ENCODE results near the gene SYNGAP1. TPM values are rescaled to one million over a fixed set of nuclear protein-coding genes. Genes with fewer than 3 reads are reported as not detected.

SYNGAP1 gene
- total RNA-seq, 1 experiment from 2014 or later: 18.3 TPM

DNA sequence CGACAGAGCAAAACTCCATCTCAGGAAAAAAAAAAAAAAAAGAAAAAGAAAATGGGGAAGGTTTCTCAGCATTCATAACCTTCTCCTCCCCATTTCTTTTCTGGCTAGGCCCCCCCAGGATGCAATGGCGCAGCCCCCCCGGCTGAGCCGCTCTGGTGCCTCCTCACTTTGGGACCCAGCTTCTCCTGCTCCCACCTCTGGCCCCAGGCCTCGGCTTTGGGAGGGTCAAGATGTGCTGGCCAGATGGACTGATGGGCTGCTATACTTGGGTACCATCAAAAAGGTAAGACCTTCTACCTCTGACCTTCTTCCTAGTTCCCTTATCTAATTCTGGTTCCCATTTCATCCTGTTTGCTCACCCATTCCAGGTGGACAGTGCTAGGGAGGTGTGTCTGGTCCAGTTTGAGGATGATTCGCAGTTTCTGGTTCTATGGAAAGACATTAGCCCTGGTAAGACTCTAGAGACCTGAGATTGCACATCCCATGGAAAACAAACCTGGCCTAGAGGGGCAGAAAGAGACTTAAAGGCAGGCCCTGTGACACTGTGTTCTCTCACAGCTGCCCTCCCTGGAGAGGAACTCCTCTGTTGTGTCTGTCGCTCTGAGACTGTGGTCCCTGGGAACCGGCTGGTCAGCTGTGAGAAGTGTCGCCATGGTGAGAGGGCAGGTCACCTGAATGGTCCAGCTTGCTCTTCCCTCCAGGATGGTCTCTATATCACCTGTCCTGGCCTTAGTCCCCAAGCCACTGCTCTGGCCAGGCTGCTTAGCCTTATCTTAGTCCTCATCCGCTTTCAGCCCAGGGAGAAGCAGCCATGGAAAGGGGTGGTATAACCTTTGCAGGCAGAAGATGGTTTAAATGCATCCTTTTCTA lies 7.5 kb upstream of the SYNGAP1 start:
- Histone ChIP-seq H3K27me3 (replicated peaks; ENCODE audit: control insufficient read depth, insufficient read depth, low read length) (no peaks in the 10 kb centered on the region), H3K9me3 (no peaks in the 10 kb centered on the region), H3K4me3 (ENCODE audit: low read depth, low read length) (no peak overlapping the region), H3K36me3 (ENCODE audit: control insufficient read depth, insufficient read depth, low read length) (peaks cover 4% of the 10 kb centered on the region), H3K4me1 (peaks cover 25% of the 10 kb centered on the region)
- Mint-ChIP-seq H3K4me1 (ENCODE audit: low read depth, unreplicated experiment) (peaks cover 13% of the 10 kb centered on the region), H3K27ac (ENCODE audit: unreplicated experiment) (peak overlapping the region; percentile 99), H3K9me3 (ENCODE audit: unreplicated experiment) (no peaks in the 10 kb centered on the region), H3K36me3 (ENCODE audit: insufficient read depth, unreplicated experiment) (peaks cover 68% of the 10 kb centered on the region), H3K27me3 (ENCODE audit: insufficient read depth, unreplicated experiment) (no peaks in the 10 kb centered on the region), H3K4me3 (ENCODE audit: unreplicated experiment) (peak overlapping the region; percentile 96)
- no peak for DNase-seq
- ChIA-PET CTCF (no interaction called here), POLR2A (interaction anchor here (0.6 kb wide), 1 partner anchor 94 kb away, joined by 4 read pairs; no protein-coding TSS in a partner anchor)
- intact Hi-C loops (cut with micrococcal nuclease; ENCODE audit: unreplicated experiment): no loop called here
- TF ChIP-seq, protein P1, sequence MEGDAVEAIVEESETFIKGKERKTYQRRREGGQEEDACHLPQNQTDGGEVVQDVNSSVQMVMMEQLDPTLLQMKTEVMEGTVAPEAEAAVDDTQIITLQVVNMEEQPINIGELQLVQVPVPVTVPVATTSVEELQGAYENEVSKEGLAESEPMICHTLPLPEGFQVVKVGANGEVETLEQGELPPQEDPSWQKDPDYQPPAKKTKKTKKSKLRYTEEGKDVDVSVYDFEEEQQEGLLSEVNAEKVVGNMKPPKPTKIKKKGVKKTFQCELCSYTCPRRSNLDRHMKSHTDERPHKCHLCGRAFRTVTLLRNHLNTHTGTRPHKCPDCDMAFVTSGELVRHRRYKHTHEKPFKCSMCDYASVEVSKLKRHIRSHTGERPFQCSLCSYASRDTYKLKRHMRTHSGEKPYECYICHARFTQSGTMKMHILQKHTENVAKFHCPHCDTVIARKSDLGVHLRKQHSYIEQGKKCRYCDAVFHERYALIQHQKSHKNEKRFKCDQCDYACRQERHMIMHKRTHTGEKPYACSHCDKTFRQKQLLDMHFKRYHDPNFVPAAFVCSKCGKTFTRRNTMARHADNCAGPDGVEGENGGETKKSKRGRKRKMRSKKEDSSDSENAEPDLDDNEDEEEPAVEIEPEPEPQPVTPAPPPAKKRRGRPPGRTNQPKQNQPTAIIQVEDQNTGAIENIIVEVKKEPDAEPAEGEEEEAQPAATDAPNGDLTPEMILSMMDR (IDR thresholded peaks at IDR 0.05; ENCODE audit: insufficient read depth in 1 of 2, low read depth in 1 of 2, low read length in 1 of 2, severe bottlenecking in 1 of 2, unreplicated experiment in 1 of 2): no peak
- BruUV-seq (replicated peaks): no TSS peak

DNA sequence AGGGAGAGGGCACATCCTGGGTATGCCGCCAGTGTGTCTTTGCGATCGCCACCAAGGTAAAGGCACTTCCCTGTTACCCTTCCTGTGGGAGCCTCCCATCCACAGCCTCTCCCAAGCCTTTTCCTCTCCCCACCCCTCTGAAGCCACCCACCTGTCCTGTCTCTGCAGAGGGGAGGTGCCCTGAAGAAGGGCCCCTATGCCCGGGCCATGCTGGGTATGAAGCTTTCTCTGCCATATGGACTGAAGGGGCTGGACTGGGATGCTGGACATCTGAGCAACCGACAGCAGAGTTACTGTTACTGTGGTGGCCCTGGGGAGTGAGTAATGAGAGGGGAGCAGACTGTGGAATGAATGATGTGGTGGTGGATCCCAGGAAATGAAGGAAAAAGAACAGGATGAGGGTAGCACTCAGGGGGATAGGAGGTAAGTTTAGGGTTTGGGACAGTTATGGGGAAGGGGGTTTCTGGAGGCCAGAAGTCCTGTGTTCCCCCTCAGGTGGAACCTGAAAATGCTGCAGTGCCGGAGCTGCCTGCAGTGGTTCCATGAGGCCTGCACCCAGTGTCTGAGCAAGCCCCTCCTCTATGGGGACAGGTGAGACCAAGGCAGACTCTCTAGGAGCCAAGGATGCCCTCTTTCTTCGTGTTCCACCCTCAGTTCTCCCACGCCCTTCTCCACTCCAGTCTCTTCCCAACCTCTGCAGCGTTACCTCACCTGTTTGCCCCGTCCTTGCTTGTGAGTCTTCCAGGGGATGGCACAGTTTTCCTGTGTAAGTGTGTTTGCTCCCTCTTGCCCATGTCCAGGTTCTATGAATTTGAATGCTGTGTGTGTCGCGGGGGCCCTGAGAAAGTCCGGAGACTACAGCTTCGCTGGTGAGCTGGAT lies 6.4 kb upstream of the SYNGAP1 start:
- H3K4me1 Mint-ChIP-seq (ENCODE audit: low read depth, unreplicated experiment): peaks cover 15% of the 10 kb centered on the region
- no peaks in the 10 kb centered on the region for H3K9me3 ChIP-seq
- no peaks in the 10 kb centered on the region for H3K27me3 ChIP-seq (replicated peaks; ENCODE audit: control insufficient read depth, insufficient read depth, low read length)
- POLR2A ChIA-PET: interaction anchor here (0.6 kb wide), 1 partner anchor 95 kb away, joined by 4 read pairs; no protein-coding TSS in a partner anchor
- DNase-seq: no peak
- H3K4me1 ChIP-seq: peaks cover 20% of the 10 kb centered on the region
- no peak overlapping the region for H3K4me3 Mint-ChIP-seq (ENCODE audit: unreplicated experiment)
- intact Hi-C loops (cut with micrococcal nuclease; ENCODE audit: unreplicated experiment): no loop called here
- CTCF ChIA-PET: no interaction called here
- peaks cover 4% of the 10 kb centered on the region for H3K36me3 ChIP-seq (ENCODE audit: control insufficient read depth, insufficient read depth, low read length)
- H3K4me3 ChIP-seq (ENCODE audit: low read depth, low read length): no peak overlapping the region
- H3K27me3 Mint-ChIP-seq (ENCODE audit: insufficient read depth, unreplicated experiment): no peaks in the 10 kb centered on the region
- H3K36me3 Mint-ChIP-seq (ENCODE audit: insufficient read depth, unreplicated experiment): peaks cover 70% of the 10 kb centered on the region
- BruUV-seq (replicated peaks): no TSS peak
- H3K9me3 Mint-ChIP-seq (ENCODE audit: unreplicated experiment): no peaks in the 10 kb centered on the region
- TF ChIP-seq, protein P1 (IDR thresholded peaks at IDR 0.05; ENCODE audit: insufficient read depth in 1 of 2, low read depth in 1 of 2, low read length in 1 of 2, severe bottlenecking in 1 of 2, unreplicated experiment in 1 of 2): no peak
- no peak overlapping the region for H3K27ac Mint-ChIP-seq (ENCODE audit: unreplicated experiment)

GRCh38 chr6:33414592-33415271 lies 5.1 kb upstream of the SYNGAP1 start:
- intact Hi-C loops (cut with micrococcal nuclease; ENCODE audit: unreplicated experiment): no loop called here
- no peak overlapping the region for H3K4me3 ChIP-seq (ENCODE audit: low read depth, low read length)
- H3K27me3 ChIP-seq (replicated peaks; ENCODE audit: control insufficient read depth, insufficient read depth, low read length): no peaks in the 10 kb centered on the region
- Mint-ChIP-seq H3K27ac (ENCODE audit: unreplicated experiment) (no peak overlapping the region), H3K36me3 (ENCODE audit: insufficient read depth, unreplicated experiment) (peaks cover 61% of the 10 kb centered on the region), H3K27me3 (ENCODE audit: insufficient read depth, unreplicated experiment) (no peaks in the 10 kb centered on the region), H3K4me1 (ENCODE audit: low read depth, unreplicated experiment) (peaks cover 10% of the 10 kb centered on the region), H3K9me3 (ENCODE audit: unreplicated experiment) (no peaks in the 10 kb centered on the region), H3K4me3 (ENCODE audit: unreplicated experiment) (no peak overlapping the region)
- ChIA-PET POLR2A (no interaction called here), CTCF (no interaction called here)
- no peak for DNase-seq
- peaks cover 18% of the 10 kb centered on the region for H3K4me1 ChIP-seq
- peaks cover 4% of the 10 kb centered on the region for H3K36me3 ChIP-seq (ENCODE audit: control insufficient read depth, insufficient read depth, low read length)
- no TSS peak for BruUV-seq (replicated peaks)
- H3K9me3 ChIP-seq: no peaks in the 10 kb centered on the region
- TF ChIP-seq, protein P1 (IDR thresholded peaks at IDR 0.05; ENCODE audit: insufficient read depth in 1 of 2, low read depth in 1 of 2, low read length in 1 of 2, severe bottlenecking in 1 of 2, unreplicated experiment in 1 of 2): peak in 1 of 2 experiments; percentile 29
